ENCODE measurements around the gene LOXHD1.

- no peak for TF ChIP-seq CTCF (IDR thresholded peaks at IDR 0.05)
- TF ChIP-seq POLR2A (IDR thresholded peaks at IDR 0.05), result no peak
These were observed 26.2 kb upstream of the LOXHD1 start for GRCh38 chr18:46683252-46683651.

Measured in testis (tissue), 2 donors.